ENCODE measurements around the gene RHEX.

Gene RHEX

DNA sequence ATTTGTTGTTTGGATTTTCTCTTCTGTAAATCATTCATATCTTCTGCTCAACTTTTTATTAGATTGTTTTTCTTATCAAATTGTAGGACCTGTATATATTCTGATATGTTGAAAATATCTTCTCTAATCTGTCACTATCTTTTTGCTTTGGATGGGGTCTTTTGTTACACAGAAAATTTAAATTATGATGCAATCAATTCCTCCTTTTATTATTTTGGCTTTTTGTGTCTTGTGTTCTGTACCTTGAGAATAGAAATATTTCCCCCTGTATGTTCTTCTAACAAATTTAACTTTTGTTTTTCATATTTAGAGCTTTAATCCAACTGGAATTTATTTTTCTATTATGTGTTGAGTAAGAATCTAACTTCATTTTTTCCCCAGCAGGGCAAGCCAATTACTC is 67.4 kb downstream of the RHEX start:
- DNase-seq = no peak

DNA sequence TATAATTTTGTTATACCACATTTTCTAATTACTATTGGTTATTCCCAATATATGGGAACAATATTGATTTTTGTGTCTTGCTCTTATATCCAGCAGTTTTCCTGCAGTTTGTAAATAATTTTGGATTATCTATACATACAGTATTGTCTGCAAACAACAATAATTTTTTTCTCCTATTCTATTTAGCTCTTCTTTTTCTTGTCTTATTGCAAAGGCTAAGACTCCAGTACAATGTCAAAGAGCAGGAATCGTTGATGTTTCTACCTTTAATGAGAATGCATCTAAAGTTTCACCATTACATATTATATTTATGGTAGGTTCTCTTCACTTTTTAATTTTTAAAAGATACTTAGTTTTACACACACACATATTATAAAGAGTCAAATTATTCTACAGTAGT is 68.3 kb downstream of the RHEX start:
- DNase-seq = no peak

DNA sequence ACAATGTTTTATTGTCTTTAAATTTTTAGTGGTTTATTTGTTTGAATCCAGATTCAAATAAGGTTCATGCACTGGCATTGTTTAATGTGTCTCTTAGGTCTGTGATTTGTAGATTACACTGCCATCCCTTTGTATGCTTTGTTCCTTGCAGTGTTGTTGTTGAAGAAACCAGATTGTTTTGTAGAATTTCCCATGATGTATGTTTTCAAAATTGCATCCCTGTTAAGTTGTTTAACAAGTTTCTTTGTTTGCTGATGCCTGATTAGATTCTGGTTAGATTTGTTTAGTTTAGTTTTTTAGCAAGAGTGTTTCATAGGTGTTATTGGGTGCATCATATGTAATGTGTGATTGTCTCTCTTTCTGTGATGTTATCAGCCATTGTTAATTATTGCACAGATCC is 69.7 kb downstream of the RHEX start:
- no peak for DNase-seq

DNA sequence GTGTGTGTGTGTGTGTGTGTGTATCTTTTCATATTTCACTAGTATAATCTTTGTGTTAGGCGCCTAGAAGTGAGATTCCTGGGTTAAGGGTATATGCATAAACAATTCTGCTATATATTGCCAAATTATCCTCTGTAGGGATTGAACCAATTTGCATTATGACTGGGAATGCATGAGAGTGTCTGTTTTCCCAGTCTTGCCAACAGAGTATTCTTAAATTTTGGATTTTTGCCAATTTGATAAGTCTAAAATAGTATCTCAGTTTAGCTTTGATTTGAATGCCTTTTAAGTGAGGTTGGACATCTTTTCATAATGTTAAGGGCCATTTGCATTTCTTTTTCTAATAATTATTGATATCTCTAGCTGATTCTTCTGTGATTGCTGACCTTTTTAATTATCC is 72.4 kb downstream of the RHEX start:
- DNase-seq = no peak

DNA sequence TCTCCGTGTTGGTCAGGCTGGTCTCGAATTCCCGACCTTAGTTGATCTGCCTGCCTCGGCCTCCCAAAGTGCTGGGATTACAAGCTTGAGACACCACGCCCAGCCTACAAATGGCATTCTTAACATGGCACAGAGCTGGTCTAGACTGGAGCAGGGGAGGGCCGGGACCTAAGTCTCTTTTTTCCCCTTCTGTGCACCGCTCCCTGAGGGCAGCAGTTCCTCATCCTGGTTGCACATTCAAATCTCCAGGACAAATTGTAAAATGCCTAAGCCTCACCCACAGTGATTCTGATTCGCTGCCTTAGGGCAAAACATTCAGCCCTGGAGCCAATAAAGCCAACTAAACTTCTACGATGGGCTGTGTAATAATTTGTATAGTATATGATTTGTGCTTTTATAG is 74.4 kb downstream of the RHEX start:
- DNase-seq = no peak

DNA sequence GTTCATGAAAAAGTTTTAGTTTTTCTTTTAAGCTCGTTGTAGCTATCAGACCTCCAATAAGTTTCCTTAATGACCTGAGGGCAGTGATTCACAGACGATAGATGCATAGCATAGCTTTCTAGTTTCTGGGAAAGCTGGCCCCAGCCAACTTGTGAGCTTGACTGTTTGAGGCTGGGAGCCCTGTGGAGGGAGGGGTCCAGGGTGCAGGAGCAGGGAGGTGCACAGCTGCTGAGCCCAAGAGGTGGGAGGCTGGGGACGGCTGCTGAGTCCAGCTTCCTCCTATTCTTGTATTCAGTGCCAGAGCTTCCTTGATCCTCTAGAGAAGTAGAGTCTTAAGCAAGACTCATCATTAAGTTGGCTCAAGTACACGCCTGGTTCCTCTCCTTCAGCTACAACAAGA is 75.2 kb downstream of the RHEX start:
- DNase-seq = no peak

DNA sequence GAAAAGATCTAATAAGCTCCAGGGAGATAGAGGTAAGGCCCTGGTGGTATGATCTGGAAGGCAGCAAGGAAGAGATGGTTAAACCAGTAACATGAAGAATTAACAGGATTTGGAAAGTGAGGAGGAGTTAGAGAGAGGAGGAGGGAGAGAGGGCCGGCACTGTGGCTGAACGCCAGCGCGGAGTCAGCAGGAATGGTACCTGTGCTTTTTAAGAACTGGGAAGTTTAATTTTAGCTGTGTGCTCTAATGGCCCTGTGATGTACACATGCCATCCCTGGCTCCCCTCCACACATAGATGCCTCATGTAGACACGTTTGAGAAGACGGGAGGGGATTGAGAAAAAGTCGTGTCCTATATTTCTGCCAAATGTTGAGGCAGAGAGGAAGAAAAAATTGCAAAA is 78.1 kb downstream of the RHEX start:
- no peak for DNase-seq

DNA sequence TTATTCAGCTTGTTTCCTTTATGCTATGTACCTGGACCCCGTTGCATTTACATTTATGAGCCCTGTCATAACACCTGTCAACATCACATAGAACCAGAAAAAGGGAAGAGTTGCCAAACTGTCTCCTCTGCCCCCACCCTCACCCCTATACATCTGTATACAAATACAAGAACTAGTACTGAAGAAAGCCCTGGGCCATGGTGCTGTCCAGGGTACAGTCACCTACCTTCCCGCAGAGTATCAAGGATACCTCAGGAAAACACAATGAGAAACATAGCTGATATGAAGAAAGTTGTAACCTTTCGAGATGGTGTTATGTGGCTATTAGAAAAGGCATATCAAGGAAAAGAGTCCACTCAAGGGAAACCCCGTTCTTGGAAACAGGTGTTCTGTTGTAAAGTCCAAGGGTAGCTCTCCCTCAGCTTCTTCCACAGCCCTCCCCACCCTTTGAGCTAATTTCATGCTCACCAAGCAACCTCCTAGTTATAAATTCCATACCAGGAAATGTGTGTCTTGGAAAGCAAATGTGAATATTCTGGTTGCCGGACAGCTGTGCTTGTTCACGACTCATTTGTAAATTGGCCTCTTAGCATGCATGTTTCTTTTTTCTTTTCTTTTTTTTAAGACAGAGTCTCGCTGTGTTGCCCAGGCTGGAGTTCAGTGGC is 80.9 kb downstream of the RHEX start:
- no peak for DNase-seq

DNA sequence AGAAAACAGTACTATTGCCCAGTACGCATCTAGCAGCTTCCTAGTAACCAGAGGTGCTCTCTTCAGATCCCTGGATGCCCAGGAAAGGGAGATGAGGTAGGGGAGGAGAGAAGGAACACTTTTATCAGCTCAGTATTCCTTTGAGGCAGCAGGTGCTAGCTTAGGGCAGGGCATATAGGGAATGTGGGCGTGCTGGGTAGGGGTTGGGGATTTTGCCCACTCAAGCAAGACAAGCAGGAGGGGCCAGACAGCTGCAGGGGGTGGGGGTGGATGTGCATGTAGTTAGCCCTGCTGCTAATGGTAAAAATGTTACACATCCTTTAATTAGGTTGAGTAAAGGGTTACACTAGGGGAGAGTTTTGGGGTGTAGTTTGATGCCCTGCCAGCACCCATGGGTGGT is 82.3 kb downstream of the RHEX start:
- DNase-seq = no peak

DNA sequence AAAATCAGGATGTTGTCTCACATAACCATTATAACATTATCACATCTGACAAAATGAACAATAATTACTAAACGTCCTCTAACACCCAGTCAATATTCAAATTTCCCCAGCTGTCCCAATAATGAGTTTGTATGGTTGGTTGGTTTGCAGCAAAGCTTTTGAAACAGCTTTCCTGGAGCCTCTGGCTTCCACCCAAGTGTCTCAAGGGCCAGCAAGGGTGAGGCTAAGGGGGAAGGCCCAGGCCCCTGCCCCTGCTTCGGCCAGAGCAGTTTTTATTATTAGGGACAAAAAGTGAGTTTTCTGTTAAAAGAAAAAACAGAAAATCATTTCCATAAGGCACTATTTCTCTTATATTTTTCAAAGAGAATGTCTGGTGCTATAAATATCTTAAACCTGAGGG is 83.3 kb downstream of the RHEX start:
- no peak for DNase-seq

DNA sequence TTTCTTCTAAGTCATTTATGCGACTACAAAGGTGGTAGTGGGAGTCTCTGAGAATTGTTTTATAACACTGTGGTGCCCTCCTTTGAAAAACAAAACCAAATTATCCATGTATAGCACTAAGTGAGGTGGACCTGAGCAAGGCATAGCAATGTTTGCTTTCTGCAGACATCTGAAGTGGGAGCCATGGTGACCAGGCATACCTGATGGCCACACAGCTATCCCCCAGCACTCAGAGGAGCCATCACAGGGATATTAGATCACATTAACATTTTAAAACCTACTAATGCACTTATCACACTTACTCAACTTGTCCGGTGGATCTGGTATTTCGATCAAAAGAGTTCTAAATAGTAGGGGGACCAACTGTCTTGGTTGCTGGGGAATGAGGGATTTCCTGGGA is 89.0 kb downstream of the RHEX start:
- DNase-seq = no peak

DNA sequence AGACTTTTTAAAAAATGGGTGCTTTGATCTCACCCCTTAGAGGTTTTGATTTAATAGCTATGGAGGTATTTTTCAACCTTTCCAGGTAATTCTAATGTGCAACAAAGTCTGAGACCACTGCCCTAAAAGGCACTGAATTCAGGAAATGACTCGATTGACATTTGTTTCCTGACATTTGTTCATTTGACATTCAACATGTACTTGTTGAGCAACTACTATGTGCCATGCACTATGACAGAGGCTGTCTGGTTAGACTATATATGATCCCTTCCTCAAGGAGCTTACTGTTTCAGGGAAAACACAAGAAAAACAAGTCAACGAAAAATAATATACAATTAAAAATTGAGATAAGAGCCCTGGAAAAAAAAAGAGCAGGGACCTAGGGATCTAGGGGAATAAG is 89.8 kb downstream of the RHEX start:
- DNase-seq = no peak

DNA sequence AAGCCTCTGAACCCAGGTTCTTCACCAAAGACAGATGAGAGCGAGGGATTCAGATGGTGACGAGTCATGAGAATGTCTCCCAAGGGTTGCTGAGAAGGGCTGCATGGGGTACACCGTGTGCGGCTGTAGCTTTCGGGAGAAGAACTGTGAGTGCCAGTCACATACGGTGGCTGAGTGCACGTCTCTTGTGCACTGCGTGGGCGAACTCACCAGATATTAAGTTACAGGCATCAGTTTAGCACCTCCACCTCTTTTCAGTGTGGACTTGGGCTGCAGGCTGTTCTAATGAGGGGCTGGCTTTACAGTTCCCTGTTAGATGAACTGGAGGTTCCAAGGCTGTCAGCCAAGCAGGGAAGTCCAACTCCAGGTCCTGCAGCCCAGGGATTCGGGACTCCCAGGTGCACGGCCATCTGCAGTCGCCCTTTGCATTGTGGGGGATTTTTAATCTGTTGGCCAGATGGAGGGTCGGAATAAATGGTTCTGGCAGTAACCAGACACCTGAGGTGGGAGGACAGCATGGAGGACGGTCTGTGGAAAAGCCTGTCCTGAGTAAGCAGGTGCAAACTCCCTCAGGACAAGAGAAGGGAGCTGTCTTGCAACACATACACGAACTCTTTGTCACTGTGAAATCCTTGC is 90.7 kb downstream of the RHEX start:
- no peak for DNase-seq

DNA sequence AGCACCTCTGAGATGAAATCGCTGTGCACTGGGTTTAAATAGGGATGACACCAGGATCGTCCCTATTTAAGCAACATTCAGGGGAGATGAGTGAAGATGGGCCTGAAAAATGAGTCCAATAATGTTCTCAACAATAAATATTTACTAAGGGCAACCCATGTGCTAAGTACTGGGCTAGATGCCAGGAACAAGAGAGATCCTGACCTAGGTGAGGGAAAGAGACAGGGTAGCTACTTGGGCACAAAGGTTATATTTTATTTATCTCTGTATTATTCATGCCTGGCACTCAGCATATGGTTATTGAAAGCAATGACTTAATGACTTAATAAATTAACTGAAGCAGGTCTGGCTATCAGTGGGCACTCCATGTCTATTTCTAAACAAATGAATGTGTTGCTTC is 91.6 kb downstream of the RHEX start:
- DNase-seq = peak; percentile 22

DNA sequence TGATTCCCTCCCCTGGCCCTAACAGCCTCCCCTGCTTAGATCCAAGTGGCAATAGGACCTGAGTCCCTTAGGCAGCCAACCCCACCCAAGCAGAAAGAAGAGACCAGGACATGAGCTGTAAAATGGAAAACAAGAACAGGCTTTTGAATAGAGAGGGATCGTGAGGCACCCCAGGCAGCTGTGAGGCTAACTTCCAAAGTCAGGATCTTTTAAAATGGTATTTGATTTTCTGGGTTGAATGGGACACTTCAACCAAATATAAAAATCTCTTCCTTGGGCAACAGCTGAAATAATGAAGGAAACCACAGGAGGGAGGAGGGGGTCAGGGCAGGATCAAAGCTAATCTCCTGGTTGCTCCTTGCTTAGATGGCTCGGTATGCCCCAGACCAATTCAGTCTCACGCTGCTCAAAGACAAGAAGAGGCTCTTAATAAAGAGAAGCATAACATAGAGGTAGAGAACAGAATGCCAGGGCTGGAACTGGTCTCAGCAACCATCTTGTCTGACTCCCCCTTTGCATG is 92.9 kb downstream of the RHEX start:
- DNase-seq = no peak

All from NCI-H345 (cell line).